Activated CD4-positive, CD25-positive, alpha-beta regulatory T cell treated with anti-CD3 and anti-CD28 coated beads, Interleukin-2, amount 50 U/mL, for 16 hours (primary cell): Measurements from ENCODE around the gene KIAA0930.

Experiments used
- DNase-seq: peaks from one replicate; pipeline ENCODE4 v3.0.0-alpha.2; 2020; ENCODE audit warnings: low read depth, low spot score

Gene KIAA0930

GRCh38 chr22:45172881-45173585, 67.7 kb downstream of the KIAA0930 start:
- no peak for DNase-seq

DNA sequence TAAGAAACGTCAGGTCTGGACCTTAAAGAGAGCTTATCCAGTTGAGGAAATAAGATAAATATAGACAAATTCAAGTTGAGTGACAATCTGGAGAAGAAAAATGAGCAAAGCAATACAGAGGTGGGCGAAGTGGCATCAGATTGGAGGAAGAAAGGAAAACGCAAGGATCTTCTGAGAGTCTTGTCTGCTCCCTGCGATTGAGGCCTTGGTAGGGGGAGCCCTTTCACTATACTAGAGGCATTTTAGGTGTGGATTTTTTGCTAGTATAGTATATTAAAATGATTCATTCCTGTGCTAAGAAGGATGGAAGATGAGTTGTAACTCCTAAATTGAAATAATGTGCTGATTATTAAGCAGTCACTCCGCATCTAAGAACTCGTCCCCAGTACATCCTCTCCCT, 68.9 kb downstream of the KIAA0930 start:
- DNase-seq = no peak

DNA sequence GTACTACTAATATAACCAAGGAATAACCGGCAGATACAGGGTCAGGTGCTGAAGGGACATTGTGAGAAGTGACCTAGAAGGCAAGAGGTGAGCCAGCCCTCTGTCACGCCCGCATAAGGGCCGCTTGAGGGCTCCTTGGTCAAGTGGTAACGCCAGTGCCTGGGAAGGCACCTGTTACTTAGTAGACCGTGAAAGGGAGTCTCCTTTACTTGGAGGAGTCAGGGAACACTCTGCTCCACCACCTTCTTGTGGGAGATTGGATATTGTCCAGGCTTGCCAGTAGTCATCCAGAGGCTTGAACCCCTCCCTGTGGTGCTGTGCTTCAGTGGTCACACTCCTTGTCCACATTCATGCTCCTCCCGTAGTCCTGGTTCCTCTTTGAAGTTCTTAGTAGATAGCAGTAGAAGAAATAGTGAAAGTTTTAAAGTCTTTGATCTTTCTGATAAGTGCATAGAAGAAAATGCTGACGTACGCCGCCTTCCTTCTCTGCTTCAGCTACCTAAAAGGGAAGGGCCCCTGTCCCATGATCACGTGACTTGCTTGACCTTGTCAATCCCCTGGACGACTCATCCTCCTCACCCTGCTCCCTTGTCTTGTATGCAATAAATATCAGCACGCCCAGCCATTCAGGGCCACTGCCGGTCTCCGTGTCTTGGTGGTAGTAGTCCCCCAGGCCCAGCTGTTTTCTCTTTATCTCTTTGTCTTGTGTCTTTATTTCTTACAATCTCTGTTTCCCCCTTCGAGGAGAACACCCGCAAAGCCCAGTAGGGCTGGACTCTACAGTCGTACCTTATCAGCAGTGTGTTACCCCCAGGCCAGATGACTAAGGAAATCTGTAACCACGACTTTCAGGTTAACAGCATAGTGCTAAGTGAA, 70.9 kb downstream of the KIAA0930 start:
- no peak for DNase-seq

DNA sequence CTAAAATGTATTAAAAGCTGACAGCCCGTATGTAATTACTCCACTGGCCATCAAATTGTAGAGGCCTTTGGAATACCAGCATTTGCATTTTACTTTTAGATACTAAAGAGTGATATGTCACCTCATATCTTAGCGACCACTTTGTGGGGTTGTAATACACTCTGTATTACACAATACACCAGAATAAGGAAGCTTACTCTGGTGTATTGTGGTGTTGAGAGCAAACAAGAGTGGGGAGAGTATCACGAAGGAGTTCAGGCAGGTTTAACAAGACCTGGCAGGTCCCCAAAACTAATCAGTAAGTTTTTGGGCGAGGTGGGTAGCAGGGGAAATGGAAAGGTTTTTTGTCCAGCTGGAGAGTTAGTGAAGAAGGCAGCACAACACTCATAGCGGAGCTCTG, 73.8 kb downstream of the KIAA0930 start:
- no peak for DNase-seq

GRCh38 chr22:45164270-45165088, 76.2 kb downstream of the KIAA0930 start:
- DNase-seq = no peak

DNA sequence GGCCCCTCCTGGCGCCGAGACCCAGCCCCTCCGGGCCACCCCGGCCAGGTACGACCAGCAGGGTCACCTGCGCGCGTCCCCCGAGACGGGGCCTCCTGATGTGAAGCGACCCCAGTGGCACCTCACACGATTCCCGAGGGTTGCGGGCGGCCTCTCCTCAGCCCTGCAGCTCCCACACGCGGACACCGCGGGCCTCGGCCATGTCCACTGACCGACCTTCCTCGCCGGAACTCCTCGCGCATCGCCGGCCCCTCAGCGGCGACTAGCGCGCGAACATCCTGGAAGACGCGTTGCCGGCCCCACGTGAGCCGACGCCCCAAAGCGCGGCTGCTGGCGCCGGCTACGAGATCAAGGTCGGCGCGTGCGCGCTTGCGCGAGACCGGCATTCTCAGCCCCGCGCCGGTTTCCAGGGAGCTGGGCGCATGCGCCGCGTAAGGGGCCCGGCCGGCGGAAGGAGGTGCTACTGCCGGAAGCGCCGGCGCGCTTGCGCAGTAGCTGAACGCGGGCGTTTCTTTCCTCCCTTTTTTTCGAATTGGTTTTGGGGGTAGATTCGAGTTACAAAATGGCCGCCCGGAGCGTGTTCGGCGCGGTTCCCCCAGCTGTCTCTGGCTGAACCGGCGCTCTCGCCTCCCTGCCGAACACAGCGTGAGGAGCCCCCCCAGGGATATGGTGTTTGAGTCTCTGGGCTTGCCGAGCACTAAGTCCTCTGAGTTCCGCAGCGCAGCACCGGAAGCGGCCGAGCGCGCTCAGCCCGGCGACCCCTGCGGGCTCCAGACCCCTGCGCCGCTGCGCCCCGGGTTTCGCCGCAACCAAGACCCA, 77.0 kb downstream of the KIAA0930 start, which contains the start of gene NUP50:
Gene NUP50, plus strand, starts transcription at position 475 of the 819 bp plus-strand sequence. CDS start 4,253 bp downstream, outside the sequence.
- peak; percentile 91 for DNase-seq

DNA sequence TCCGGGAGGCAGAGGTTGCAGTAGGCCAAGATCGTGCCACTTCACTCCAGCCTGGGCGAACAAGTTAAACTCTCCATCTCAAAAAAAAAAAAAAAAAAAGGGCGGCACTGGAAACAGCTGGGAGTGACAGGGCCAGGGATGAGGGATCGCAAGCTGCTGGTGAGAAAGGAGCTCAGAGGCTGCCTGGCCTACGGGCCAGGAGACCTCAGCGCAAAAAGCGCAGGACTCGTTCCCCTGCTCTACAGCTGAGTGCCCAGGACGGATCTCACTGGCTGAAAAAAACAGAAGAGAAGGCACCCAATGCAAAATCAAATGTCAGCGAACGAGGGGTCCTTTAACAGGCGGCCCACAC, 77.6 kb downstream of the KIAA0930 start:
- DNase-seq = no peak

GRCh38 chr22:45162531-45162930, 78.2 kb downstream of the KIAA0930 start:
- no peak for DNase-seq

DNA sequence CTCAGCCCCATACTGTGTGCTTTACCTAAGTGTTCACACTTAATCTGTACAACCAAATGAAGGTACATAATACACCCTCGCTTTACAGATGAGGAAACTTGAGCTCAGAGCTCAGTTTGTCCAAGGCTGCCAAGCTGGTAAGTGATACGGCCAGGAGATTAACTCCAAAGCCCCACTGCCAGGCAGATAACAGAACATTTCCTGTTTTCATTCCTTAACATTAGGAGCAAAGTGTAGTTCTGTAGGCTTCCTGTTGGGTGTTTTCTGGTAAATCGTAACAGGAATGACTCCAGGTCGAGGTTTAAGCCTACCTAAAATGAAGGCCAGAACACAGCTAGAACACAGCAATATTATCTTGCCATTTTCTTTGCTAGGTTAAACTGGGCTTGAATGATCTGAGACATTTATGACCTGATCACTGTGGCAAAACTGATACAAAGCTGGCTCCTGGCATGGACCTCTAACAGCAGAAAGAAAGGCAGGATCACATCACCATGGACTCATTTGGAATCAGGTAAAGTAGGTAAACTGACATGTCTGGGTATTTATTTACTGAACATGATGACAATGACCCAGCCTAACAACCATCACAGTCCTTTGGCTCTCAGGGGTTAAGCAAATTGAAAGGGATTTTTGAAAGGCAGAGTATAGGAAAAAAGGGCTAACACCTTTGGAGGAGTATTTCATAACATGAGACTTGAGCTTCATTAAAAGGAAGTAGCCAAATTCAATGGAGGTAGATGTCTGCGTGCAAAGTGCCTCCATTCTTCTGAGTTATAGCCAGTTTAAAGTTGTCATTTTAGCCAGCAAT, 80.8 kb downstream of the KIAA0930 start:
- DNase-seq = no peak

- no peak for DNase-seq
Measured at GRCh38 chr22:45157907-45158306, 82.8 kb downstream of the KIAA0930 start.

GRCh38 chr22:45155050-45155840, 85.4 kb downstream of the KIAA0930 start:
- DNase-seq = no peak

DNA sequence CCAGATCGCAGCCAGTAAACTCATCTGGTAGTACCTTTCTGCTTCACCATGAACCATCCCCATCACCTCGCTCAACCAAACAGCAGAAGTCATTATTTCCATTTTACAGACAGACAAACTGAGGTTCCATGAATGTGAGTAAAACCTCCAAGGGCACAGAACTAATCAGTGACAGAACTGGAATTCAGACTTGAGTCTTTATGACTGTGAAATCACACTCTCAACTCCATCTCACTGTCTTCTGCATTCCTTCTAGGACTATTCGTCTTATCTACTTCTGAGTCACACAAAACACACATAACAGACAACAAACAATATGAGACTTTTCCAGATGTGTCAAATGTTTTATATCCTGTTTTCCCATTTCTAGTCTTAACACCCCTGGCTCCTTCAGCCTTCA, 86.3 kb downstream of the KIAA0930 start:
- DNase-seq = no peak

GRCh38 chr22:45151503-45151902, 89.2 kb downstream of the KIAA0930 start:
- no peak for DNase-seq

- no peak for DNase-seq
Measured at GRCh38 chr22:45150139-45150538, 90.6 kb downstream of the KIAA0930 start.

DNA sequence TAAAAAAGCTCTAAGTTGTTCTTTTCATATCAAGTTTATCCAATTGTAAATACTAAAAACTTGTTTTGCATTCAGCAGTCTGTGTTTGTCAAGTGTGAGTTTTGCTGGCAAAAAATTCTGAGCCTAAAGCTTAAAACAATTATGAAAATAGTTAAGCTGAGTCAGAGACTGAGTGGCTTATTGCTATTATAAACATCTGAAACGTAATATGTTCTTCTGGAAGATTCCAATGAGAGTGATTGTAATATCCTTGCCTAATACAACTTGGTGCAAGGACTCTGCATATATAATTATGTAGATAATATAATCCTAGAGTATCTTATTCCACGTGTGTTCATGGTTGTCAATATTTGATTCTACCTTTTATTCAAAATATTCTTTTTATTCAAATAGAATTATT, 91.0 kb downstream of the KIAA0930 start:
- no peak for DNase-seq

DNA sequence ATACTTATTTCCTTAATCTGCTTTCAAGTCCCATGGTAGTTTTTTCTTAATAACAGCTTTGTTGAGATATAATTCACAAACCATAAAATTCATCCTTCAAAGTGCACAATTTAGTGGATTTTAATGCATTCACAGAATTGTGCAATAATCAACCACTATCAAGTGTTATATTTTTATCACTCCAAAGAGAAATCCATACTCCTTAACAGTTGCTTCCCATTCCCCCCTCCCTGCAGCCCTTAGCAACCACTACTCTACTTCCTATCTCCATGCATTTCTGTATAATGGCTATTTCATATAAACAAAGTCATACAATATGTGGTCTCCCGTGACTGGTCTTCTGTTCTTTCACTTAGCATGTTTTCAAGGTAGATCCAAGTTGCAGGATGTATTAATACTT, 95.8 kb downstream of the KIAA0930 start:
- no peak for DNase-seq

GRCh38 chr22:45142376-45142775, 98.3 kb downstream of the KIAA0930 start:
- no peak for DNase-seq
